22Rv1 (cell line): ENCODE data around the gene THRB.

Experiments
- H3K27ac ChIP-seq: fragments of 450-650 bp; 2 replicates; pipeline ENCODE4 v1.5.1; 2017
- ZFX ChIP-seq: fragments of 450-650 bp; IDR thresholded peaks from 2 replicates; pipeline ENCODE4 v1.6.1; 2017; ENCODE audit warnings: antibody characterized with exemption, borderline replicate concordance
- TF ChIP-seq, protein P1 (sequence below): fragments of 450-650 bp; IDR thresholded peaks from 2 replicates; pipeline ENCODE4 v1.5.1; 2017; ENCODE audit warnings: mild to moderate bottlenecking

THRB gene

DNA sequence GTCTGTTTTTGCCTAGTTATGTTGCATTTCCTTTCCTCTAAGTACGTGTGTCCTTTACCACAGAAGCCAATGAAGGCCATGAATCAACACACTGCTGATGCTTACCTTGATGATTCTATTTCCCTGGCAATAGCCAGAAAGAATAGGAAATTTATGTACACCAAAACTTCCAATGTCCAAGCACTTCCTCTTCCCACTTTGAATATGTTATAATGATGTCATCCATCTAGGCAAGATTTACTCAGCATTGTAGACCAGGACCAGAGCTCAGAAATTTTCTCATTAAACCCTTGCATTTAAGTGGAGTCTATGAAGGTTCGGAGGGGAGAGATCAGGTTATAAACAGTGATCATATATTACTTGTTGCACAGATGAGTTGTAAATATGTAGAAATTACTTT lies 126.0 kb downstream of the THRB start:
- H3K27ac ChIP-seq, result no peak overlapping the region
- TF ChIP-seq ZFX, result no peak
- TF ChIP-seq, protein P1, sequence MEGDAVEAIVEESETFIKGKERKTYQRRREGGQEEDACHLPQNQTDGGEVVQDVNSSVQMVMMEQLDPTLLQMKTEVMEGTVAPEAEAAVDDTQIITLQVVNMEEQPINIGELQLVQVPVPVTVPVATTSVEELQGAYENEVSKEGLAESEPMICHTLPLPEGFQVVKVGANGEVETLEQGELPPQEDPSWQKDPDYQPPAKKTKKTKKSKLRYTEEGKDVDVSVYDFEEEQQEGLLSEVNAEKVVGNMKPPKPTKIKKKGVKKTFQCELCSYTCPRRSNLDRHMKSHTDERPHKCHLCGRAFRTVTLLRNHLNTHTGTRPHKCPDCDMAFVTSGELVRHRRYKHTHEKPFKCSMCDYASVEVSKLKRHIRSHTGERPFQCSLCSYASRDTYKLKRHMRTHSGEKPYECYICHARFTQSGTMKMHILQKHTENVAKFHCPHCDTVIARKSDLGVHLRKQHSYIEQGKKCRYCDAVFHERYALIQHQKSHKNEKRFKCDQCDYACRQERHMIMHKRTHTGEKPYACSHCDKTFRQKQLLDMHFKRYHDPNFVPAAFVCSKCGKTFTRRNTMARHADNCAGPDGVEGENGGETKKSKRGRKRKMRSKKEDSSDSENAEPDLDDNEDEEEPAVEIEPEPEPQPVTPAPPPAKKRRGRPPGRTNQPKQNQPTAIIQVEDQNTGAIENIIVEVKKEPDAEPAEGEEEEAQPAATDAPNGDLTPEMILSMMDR, result no peak

DNA sequence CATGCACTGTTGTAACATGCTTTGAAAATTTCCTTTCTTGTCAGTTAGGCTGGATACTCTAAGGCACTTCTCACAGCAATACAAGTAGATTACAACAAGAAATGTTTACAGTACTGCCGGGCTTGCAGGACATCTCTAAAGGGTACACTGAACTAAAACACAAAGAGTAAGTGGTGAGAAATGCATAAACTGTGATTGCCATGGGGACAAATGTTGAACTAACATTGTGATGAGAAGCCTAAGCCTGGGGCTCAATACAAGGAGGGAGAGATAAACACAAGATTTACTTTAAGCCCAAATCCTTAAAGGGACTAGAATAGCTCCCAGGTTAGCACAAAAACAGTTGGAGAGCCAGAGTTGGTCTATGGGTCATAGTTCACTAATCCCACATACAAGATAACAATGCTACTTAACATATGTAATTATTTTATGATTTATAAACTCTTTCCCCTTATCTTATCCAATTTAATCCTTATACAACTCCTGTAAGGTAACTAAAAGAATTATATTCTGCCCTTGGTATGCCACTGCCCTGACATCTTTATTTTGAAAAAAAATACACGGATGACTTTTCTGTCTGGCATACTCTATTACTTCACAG lies 126.9 kb downstream of the THRB start:
- no peak overlapping the region for H3K27ac ChIP-seq
- TF ChIP-seq ZFX, result no peak
- TF ChIP-seq, protein P1, result no peak

DNA sequence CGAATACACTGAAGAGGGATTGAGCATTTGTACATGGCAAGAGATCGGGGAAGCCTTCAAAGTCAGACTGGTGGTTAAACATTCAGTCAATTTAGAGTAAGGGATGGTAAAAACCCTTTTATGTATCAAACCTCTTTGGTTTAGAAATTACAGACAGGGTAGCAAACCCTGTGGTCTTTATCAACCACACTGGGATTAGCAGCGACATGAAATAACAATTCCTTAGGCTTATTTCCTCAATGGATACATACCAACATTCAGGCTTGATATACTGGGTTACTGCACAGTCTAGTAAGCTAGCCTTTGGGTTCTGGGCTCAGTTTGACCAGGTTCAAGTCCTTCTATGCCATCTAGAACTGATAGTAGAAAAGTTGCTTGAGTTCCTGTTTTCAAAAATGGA lies 127.4 kb downstream of the THRB start:
- TF ChIP-seq, protein P1, result no peak
- TF ChIP-seq ZFX, result no peak
- H3K27ac ChIP-seq, result no peak overlapping the region

DNA sequence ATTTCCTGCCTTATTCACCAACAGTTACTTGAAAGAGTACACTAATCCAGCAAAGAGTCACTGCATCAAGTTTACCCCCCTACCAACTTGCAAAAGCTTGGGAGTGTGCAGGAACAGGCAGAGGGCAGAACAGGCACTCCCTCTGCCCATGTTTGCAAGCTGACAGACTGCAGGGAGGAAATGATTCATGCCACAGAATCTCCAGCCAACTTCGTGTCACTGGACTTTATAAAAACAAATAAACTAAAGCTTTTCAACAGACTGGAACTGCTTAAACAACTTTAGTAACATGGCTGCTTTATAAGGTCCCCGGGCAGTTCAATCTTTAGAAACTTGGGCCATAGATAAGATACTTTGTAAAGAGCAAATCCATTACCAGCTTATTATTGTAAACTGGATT lies 129.5 kb downstream of the THRB start:
- H3K27ac ChIP-seq, result peak overlapping the region; percentile 49
- TF ChIP-seq, protein P1, result peak; percentile 40
- no peak for TF ChIP-seq ZFX

DNA sequence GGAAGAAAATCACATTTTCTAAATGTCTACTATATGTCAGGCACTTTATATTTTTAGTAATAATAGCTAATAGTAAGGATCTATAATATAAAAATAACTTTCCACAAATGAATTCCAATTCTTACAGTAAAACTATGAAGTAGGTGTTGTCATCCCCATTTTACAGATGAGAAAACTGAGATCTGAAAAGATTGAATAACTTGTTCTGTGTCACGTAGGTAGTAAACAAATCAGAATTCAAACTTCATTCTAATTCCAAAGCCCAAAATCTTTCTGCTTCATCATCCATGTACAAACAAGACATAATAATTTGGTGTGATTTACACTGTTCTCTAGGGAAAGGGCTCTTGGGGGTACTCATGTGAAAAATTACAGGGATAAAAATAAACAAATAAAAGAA lies 130.3 kb downstream of the THRB start:
- TF ChIP-seq, protein P1, result no peak
- TF ChIP-seq ZFX, result no peak
- no peak overlapping the region for H3K27ac ChIP-seq

DNA sequence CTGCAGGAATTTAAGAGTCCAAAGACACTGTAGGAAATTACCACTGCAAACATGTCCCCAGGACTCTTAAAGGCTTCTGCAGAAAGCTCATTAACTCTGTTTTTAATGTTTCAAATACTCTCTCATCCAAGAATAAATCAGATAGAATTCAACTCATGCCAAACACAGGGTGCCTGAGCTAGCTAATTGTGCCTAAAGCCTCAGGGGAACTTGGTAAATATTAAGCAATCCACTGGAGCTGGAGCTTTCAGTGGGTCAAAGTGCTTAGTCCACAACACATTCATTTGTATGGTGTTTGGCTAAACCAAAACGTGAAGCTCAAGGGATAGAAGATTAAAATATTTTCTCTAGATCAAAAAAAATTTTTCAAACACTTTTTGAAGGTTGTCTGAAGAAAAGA lies 131.4 kb downstream of the THRB start:
- no peak overlapping the region for H3K27ac ChIP-seq
- TF ChIP-seq, protein P1, result no peak
- TF ChIP-seq ZFX, result no peak

DNA sequence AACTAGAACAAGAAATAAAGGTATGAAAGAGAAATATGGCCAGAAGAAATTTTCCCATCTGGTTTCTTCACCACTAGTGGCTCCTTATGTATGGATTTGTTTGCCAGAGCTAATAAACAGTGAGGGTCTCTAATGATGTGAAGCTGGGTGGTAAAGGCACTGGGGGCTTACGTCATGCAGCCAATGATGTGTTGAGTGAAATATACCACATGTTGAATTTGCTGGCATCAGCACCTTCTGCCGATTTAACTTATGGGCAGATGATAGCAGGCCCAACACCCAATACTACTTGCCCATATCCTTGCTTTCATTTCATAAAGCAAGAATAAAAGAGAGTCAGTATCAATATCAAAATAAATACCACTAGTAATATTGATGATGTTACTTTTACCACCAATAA lies 133.0 kb downstream of the THRB start:
- no peak overlapping the region for H3K27ac ChIP-seq
- TF ChIP-seq, protein P1, result no peak
- no peak for TF ChIP-seq ZFX
